GM12878 (cell line): Measurements from ENCODE around the gene SLC13A2. TPM values are rescaled to one million over a fixed set of nuclear protein-coding genes. Genes with fewer than 3 reads are reported as not detected.

Experiments
- ATAC-seq: fragments of 200-7000 bp; cut with Tn5 transposase; 3 replicates; pipeline ENCODE4 v1.9.1; 2020; ENCODE audit warnings: mild to moderate bottlenecking, moderate library complexity
- BruUV-seq: library from RNA; stranded (reverse); fragments of 400-500 nt; replicated peaks from 2 replicates; lab custom pipeline; 2021; lab: Mats Ljungman, UMichigan
- CTCF ChIA-PET: fragments of 300-600 bp; sonication (Branson Sonifier 250); formaldehyde crosslinking; extraction: SDS; loops from one replicate; lab custom pipeline; 2021; ENCODE audit warnings: inconsistent platforms; lab: Yijun Ruan, JAX
- POLR2A ChIA-PET: fragments of 350-600 bp; formaldehyde crosslinking; extraction: SDS; loops from one replicate; lab custom pipeline; 2021; ENCODE audit warnings: inconsistent platforms; lab: Charles Lee
- RAD21 ChIA-PET: fragments of 300-600 bp; sonication (Branson Sonifier 250); formaldehyde crosslinking; loops from one replicate; lab custom pipeline; 2023; ENCODE audit warnings: antibody characterized with exemption; ENCODE audit not compliant: unreplicated experiment; lab: Charles Lee
- SMC1A ChIA-PET: fragments of 300-600 bp; sonication (Branson Sonifier 250); formaldehyde crosslinking; loops from one replicate; lab custom pipeline; 2023; ENCODE audit not compliant: unreplicated experiment, uncharacterized antibody; lab: Charles Lee
- DNase-seq: peaks from one replicate; pipeline ENCODE4 v3.0.0-alpha.2; 2011; ENCODE audit warnings: low read depth, low spot score
- FAIRE-seq: peaks from 3 replicates; lab custom pipeline; 2011; peaks lifted over from hg19 to GRCh38; lab: Jason Lieb, UNC
- H2AFZ ChIP-seq: 2 replicates; pipeline ENCODE4 v1.6.0; 2011; ENCODE audit warnings: low read depth, low read length, control low read depth; ENCODE audit not compliant: control insufficient read depth
- H3K27ac ChIP-seq: 2 replicates; pipeline ENCODE4 v1.5.1; 2011; ENCODE audit warnings: control low read depth; ENCODE audit not compliant: control insufficient read depth, insufficient read depth
- H3K27me3 ChIP-seq, 2 experiments: replicated peaks in 1 of 2; 2 replicates each; pipeline versions ENCODE4 v1.6.0 to v1.6.1; 2011; ENCODE audit warnings: low read length in 1 of 2; ENCODE audit not compliant: control insufficient read depth in 2 of 2, insufficient read depth in 2 of 2
- H3K36me3 ChIP-seq, 2 experiments: 2 replicates each; pipeline ENCODE4 v1.5.1; 2011; ENCODE audit warnings: low read length in 1 of 2; ENCODE audit not compliant: control insufficient read depth in 2 of 2, insufficient read depth in 2 of 2
- H3K4me1 ChIP-seq: 2 replicates; pipeline ENCODE4 v1.6.1; 2011; ENCODE audit warnings: mild to moderate bottlenecking, low read length, moderate library complexity, mixed read lengths; ENCODE audit not compliant: control insufficient read depth, insufficient read depth
- H3K4me2 ChIP-seq: 2 replicates; pipeline ENCODE4 v1.6.0; 2011; ENCODE audit warnings: control low read depth; ENCODE audit not compliant: control insufficient read depth, insufficient read depth
- H3K4me3 ChIP-seq: fragments of 200-600 bp; sonication (generic); 2 replicates; pipeline ENCODE4 v1.5.1; 2016
- H3K79me2 ChIP-seq: 2 replicates; pipeline ENCODE4 v1.6.0; 2011; ENCODE audit warnings: low read length; ENCODE audit not compliant: control insufficient read depth, insufficient read depth
- H3K9ac ChIP-seq: 2 replicates; pipeline ENCODE4 v1.8.0; 2011; ENCODE audit warnings: low read length, control low read depth, mixed read lengths; ENCODE audit not compliant: control insufficient read depth, insufficient read depth
- H3K9me3 ChIP-seq: replicated peaks from 3 replicates; pipeline ENCODE4 v1.5.1; 2011; ENCODE audit warnings: mild to moderate bottlenecking, low read length; ENCODE audit not compliant: control insufficient read depth, insufficient read depth
- H4K20me1 ChIP-seq: 2 replicates; pipeline ENCODE4 v1.6.0; 2011; ENCODE audit not compliant: control insufficient read depth, insufficient read depth
- CHD2 ChIP-seq: IDR thresholded peaks from 2 replicates; pipeline ENCODE4 v1.6.1; 2011; ENCODE audit warnings: low read depth, low read length, improper control_type of control experiment, borderline replicate concordance
- ELK1 ChIP-seq: IDR thresholded peaks from 2 replicates; pipeline ENCODE4 v1.6.1; 2012; ENCODE audit warnings: low read depth, low read length, improper control_type of control experiment
- HDAC6 ChIP-seq: fragments of 200-600 bp; sonication (generic); IDR thresholded peaks from one replicate; pipeline ENCODE4 v1.8.0; 2017; ENCODE audit warnings: antibody characterized with exemption; ENCODE audit not compliant: unreplicated experiment
- JUND ChIP-seq: IDR thresholded peaks from 2 replicates; pipeline ENCODE4 v1.6.1; 2012; ENCODE audit warnings: low read depth, mild to moderate bottlenecking, low read length, improper control_type of control experiment, moderate library complexity
- KLF5 ChIP-seq: fragments of 450-650 bp; IDR thresholded peaks from 2 replicates; pipeline ENCODE4 v1.6.1; 2014; ENCODE audit warnings: mild to moderate bottlenecking; ENCODE audit not compliant: partially characterized antibody
- NBN ChIP-seq: fragments of 450-650 bp; IDR thresholded peaks from 2 replicates; pipeline ENCODE4 v1.6.1; 2016
- PKNOX1 ChIP-seq: fragments of 450-650 bp; IDR thresholded peaks from 2 replicates; pipeline ENCODE4 v1.6.1; 2016; ENCODE audit warnings: mild to moderate bottlenecking
- RAD51 ChIP-seq: fragments of 450-650 bp; IDR thresholded peaks from 2 replicates; pipeline ENCODE4 v1.6.1; 2016; ENCODE audit warnings: moderate library complexity, mild to moderate bottlenecking, inconsistent platforms
- RCOR1 ChIP-seq: conservative IDR thresholded peaks from 2 replicates; pipeline ENCODE4 v1.6.1; 2012; ENCODE audit warnings: low read depth, low read length, improper control_type of control experiment
- RUNX3 ChIP-seq: IDR thresholded peaks from 2 replicates; pipeline ENCODE4 v1.6.1; 2012; ENCODE audit warnings: low read length, inconsistent platforms
- SMC3 ChIP-seq: IDR thresholded peaks from 2 replicates; pipeline ENCODE4 v1.6.1; 2011; ENCODE audit warnings: low read length, improper control_type of control experiment, borderline replicate concordance
- SREBF2 ChIP-seq: IDR thresholded peaks from 2 replicates; pipeline ENCODE4 v1.6.1; 2012; ENCODE audit warnings: mild to moderate bottlenecking, low read length
- SUZ12 ChIP-seq: fragments of 200-600 bp; sonication (generic); IDR thresholded peaks from one replicate; pipeline ENCODE4 v1.6.1; 2018; ENCODE audit warnings: antibody characterized with exemption, mild to moderate bottlenecking; ENCODE audit not compliant: unreplicated experiment
- TBL1XR1 ChIP-seq: IDR thresholded peaks from 2 replicates; pipeline ENCODE4 v1.6.1; 2012; ENCODE audit warnings: low read depth, low read length, improper control_type of control experiment
- TCF3 ChIP-seq: IDR thresholded peaks from 2 replicates; pipeline ENCODE4 v1.6.1; 2012; ENCODE audit warnings: low read depth, mild to moderate bottlenecking, low read length, borderline replicate concordance; ENCODE audit not compliant: insufficient read depth
- ZNF24 ChIP-seq: fragments of 450-650 bp; IDR thresholded peaks from 2 replicates; pipeline ENCODE4 v1.6.1; 2017; ENCODE audit warnings: antibody characterized with exemption, mild to moderate bottlenecking
- WGBS: methylation state at CpG from one replicate; pipeline ENCODE4 v1.1.6; 2016; ENCODE audit warnings: low lambda C conversion rate; ENCODE audit not compliant: insufficient replicate concordance, insufficient coverage; ENCODE audit errors: missing lambda C conversion rate; 5-methylcytosine and 5-hydroxymethylcytosine counted together
- in situ Hi-C: fragments of 300-500 bp; cut with MboI; formaldehyde crosslinking; loops from 9 replicates; pipeline ENCODE4 v1.14.3; 2018; ENCODE audit warnings: mixed read lengths
- intact Hi-C: fragments of 100-400 bp; cut with micrococcal nuclease; formaldehyde crosslinking; loops from one replicate; pipeline ENCODE4 v1.14.2; 2022; ENCODE audit not compliant: unreplicated experiment
- polyA plus RNA-seq, 11 experiments: library from polyadenylated mRNA; depleted of rRNA in 4 of 11; unstranded in 6 of 11; stranded (reverse) in 5 of 11; fragments of >200 nt; fragmentation: Nextera tagmentation in 4 of 11; fragmentation: Illumina TruSeq in 1 of 11; extraction: Ambion mirVana in 4 of 11; extraction: Trizol in 1 of 11; gene quantifications; 1 replicate in 1 of 11; 2 replicates in 10 of 11; pipeline versions ENCODE4 v1.2.1 to v1.2.3, GENCODE V29; 2011 to 2016; ENCODE audit warnings: inconsistent platforms in 2 of 11, missing spikeins in 2 of 11, low read depth in 1 of 11
- total RNA-seq, 4 experiments: library from RNA; depleted of rRNA in 3 of 4; stranded (reverse); fragments of >200 nt in 3 of 4; fragmentation: Illumina TruSeq in 1 of 4; extraction: Trizol in 1 of 4; gene quantifications; 2 replicates each; pipeline versions ENCODE4 v1.2.1 to v1.2.3, GENCODE V29; 2013 to 2021
- TF ChIP-seq, protein P1 (sequence below): fragments of 450-650 bp; formaldehyde crosslinking; IDR thresholded peaks from 2 replicates; pipeline ENCODE4 v1.5.0; 2022; ENCODE audit warnings: mild to moderate bottlenecking, missing genetic modification characterization

Gene SLC13A2
- total and polyA plus RNA-seq, 10 of the 15 experiments (the other 5 are each of a cell fraction or from before 2014, with no cell fraction given): 0.03 to 0.13 (median 0.05) TPM; not detected in 6

DNA sequence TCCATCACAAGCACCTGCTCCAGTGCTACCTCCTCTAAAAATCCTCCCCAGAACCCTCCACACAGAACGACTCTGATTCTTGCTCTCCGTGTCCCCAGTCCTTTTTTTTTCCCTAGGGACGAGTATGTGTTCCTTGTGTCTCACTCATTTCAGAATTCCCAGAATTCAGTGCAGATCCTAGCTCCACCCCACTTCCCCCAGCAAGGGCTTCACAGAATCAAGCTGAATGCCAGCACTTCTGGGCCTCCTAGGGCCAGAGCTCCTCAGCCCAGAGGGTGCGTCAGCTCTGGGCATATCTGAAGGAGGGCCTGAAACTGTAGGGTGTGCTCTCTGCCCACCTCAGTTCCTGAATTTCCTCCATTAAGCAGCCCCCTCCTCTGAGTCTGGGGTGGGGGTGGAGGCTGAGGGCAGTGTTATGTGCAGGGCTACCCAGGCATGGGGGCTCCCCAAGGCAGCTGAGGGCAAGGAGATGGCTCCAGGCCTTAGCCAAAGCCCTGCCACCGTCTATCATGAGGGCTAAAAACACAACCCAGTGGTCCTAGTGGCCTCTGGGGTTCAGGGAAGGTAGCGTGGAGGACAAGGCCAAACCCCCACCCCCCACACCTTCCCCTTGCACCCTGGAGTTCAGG is 72.5 kb downstream of the SLC13A2 start:
- in situ Hi-C loops: loop anchor here (5.0 to 10.0 kb wide), 2 partner anchors 49 to 171 kb away; partner anchors contain the start of genes SARM1 and VTN
- RAD21 ChIA-PET: interaction anchor here (0.6 to 1.0 kb wide), 2 partner anchors 26 to 48 kb away, joined by 3 read pairs; no protein-coding TSS in a partner anchor
- H3K36me3 ChIP-seq: peaks cover 2 to 3% of the 10 kb centered on the region in 2 experiments; a peak in 1 of 4 replicates
- H2AFZ ChIP-seq: no peak overlapping the region
- peaks cover 35% of the 10 kb centered on the region for H3K79me2 ChIP-seq
- no peak overlapping the region for H3K4me2 ChIP-seq
- SMC1A ChIA-PET: interaction anchor here (2.9 to 6.1 kb wide), 2 partner anchors 23 to 52 kb away, joined by 10 to 89 read pairs; partner anchors contain the start of gene PIGS
- intact Hi-C loops: loop anchor here (2.0 to 10.0 kb wide), 3 partner anchors 45 to 171 kb away; partner anchors contain the start of genes SARM1 and VTN
- no peak overlapping the region for H3K4me3 ChIP-seq
- 63% methylated on average over 6 of the region's 6 CpGs for WGBS
- H3K27ac ChIP-seq: no peak overlapping the region
- BruUV-seq: no TSS peak
- CTCF ChIA-PET: interaction anchor here (0.6 to 13.9 kb wide), 5 partner anchors 24 to 199 kb away, joined by 3 to 316 read pairs (median 83); partner anchors contain the start of genes PIGS and RSKR
- no peaks in the 10 kb centered on the region for H3K27me3 ChIP-seq
- no peaks in the 10 kb centered on the region for H3K9me3 ChIP-seq
- H3K9ac ChIP-seq: no peak overlapping the region
- no peak for ATAC-seq
- H4K20me1 ChIP-seq: no peaks in the 10 kb centered on the region
- POLR2A ChIA-PET: interaction anchor here (0.6 to 9.1 kb wide), 4 partner anchors 24 to 245 kb away, joined by 4 to 148 read pairs (median 54); partner anchors contain the start of genes ALDOC and PIGS
- FAIRE-seq: no peak
- no peak for DNase-seq
- peaks cover 38% of the 10 kb centered on the region for H3K4me1 ChIP-seq
- no peak for TF ChIP-seq TCF3
- TF ChIP-seq SUZ12: no peak
- TF ChIP-seq CHD2: no peak
- TF ChIP-seq RCOR1: no peak
- TF ChIP-seq ZNF24: no peak
- no peak for TF ChIP-seq NBN
- TF ChIP-seq RAD51: no peak
- no peak for TF ChIP-seq PKNOX1
- TF ChIP-seq SMC3: no peak
- TF ChIP-seq RUNX3: no peak
- TF ChIP-seq HDAC6: no peak
- no peak for TF ChIP-seq KLF5
- TF ChIP-seq, protein P1, sequence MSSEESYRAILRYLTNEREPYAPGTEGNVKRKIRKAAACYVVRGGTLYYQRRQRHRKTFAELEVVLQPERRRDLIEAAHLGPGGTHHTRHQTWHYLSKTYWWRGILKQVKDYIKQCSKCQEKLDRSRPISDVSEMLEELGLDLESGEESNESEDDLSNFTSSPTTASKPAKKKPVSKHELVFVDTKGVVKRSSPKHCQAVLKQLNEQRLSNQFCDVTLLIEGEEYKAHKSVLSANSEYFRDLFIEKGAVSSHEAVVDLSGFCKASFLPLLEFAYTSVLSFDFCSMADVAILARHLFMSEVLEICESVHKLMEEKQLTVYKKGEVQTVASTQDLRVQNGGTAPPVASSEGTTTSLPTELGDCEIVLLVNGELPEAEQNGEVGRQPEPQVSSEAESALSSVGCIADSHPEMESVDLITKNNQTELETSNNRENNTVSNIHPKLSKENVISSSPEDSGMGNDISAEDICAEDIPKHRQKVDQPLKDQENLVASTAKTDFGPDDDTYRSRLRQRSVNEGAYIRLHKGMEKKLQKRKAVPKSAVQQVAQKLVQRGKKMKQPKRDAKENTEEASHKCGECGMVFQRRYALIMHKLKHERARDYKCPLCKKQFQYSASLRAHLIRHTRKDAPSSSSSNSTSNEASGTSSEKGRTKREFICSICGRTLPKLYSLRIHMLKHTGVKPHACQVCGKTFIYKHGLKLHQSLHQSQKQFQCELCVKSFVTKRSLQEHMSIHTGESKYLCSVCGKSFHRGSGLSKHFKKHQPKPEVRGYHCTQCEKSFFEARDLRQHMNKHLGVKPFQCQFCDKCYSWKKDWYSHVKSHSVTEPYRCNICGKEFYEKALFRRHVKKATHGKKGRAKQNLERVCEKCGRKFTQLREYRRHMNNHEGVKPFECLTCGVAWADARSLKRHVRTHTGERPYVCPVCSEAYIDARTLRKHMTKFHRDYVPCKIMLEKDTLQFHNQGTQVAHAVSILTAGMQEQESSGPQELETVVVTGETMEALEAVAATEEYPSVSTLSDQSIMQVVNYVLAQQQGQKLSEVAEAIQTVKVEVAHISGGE: no peak
- no peak for TF ChIP-seq TBL1XR1
- no peak for TF ChIP-seq ELK1
- TF ChIP-seq JUND: no peak
- no peak for TF ChIP-seq SREBF2
